Measurements from ENCODE around the gene LRRC39. TPM values are rescaled to one million over a fixed set of nuclear protein-coding genes. Genes with fewer than 3 reads are reported as not detected.
A peak's percentile ranks its signal among the peaks of the same experiment; 100 is the strongest.

LRRC39 gene
- total RNA-seq, 6 experiments from 2014 or later, result 0.10 to 0.39 (median 0.26) TPM; not detected in 2

DNA sequence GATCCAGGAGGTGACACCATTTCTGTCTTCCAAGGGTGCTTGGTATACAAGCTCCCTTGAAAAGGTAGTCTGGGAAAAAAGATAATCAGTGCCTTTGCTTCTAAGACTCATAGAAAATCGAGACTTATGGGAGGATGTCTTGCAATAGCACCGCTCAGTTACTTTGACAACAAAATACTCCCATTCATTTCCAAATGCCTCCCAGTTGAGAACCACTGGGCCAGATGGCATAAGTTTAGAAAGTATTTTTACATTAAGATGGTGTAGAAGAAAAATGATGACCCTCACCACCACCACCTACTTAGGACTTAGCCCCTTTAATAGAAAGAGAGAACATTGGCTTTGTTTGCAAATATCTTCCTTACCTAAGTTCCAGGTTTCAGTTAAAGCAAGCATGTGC, 40.5 kb downstream of the LRRC39 start:
- 94% methylated on average over 2 of the region's 2 CpGs for WGBS (ENCODE audit: insufficient coverage, low coverage, low lambda C conversion rate, missing lambda C conversion rate)
- H3K9me3 ChIP-seq, result no peaks in the 10 kb centered on the region
- peaks cover 0 to 56% (median 31%) of the 10 kb centered on the region in 4 donors for H3K36me3 ChIP-seq

DNA sequence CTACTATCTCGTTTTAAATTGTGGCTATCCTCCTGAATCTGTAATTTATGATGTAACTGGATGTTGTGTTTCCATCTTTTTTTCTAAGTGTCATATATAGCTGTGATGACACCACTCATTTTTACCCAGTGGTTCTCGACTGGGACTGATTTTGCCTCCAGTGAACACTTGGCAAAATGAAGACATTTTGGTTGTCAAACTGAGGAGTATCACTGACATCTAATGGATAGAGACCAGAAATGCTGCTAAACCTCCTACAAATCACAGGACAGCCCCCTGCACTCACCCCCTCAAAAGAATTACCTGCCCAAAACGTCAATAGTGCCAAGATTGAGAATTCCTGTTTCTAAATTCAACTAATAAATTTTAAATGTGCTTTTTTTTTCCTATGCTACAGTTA, 43.2 kb downstream of the LRRC39 start:
- Histone ChIP-seq H3K9me3 (no peaks in the 10 kb centered on the region), H3K4me3 (no peak overlapping the region), H3K27me3 (no peaks in the 10 kb centered on the region), H3K36me3 (peaks cover 0 to 35% (median 17%) of the 10 kb centered on the region in 4 donors), H3K4me1 (peaks cover 0 to 25% (median 0%) of the 10 kb centered on the region in 4 donors), H3K27ac (no peak overlapping the region)
- WGBS (ENCODE audit: insufficient coverage, low coverage, low lambda C conversion rate, missing lambda C conversion rate), result 48% methylated on average over 3 of the region's 3 CpGs
- TF ChIP-seq POLR2A (IDR thresholded peaks at IDR 0.05), result no peak
- TF ChIP-seq, protein P1, sequence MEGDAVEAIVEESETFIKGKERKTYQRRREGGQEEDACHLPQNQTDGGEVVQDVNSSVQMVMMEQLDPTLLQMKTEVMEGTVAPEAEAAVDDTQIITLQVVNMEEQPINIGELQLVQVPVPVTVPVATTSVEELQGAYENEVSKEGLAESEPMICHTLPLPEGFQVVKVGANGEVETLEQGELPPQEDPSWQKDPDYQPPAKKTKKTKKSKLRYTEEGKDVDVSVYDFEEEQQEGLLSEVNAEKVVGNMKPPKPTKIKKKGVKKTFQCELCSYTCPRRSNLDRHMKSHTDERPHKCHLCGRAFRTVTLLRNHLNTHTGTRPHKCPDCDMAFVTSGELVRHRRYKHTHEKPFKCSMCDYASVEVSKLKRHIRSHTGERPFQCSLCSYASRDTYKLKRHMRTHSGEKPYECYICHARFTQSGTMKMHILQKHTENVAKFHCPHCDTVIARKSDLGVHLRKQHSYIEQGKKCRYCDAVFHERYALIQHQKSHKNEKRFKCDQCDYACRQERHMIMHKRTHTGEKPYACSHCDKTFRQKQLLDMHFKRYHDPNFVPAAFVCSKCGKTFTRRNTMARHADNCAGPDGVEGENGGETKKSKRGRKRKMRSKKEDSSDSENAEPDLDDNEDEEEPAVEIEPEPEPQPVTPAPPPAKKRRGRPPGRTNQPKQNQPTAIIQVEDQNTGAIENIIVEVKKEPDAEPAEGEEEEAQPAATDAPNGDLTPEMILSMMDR (IDR thresholded peaks at IDR 0.05), result peak in 1 of 4 donors; percentile 10
- no peak for DNase-seq
- intact Hi-C loops (cut with DNase I), result no loop called here
- no peak for ATAC-seq

More for the DNA sequence above, 40.5 kb downstream of the LRRC39 start:
- Histone ChIP-seq H3K27ac (no peak overlapping the region), H3K27me3 (no peaks in the 10 kb centered on the region), H3K4me1 (peaks cover 0 to 8% (median 0%) of the 10 kb centered on the region in 4 donors), H3K4me3 (no peak overlapping the region)
- ATAC-seq (no peak), DNase-seq (no peak)
- no peak for TF ChIP-seq POLR2A (IDR thresholded peaks at IDR 0.05)
- TF ChIP-seq, protein P1 (IDR thresholded peaks at IDR 0.05), result no peak
- intact Hi-C loops (cut with DNase I), result no loop called here

DNA sequence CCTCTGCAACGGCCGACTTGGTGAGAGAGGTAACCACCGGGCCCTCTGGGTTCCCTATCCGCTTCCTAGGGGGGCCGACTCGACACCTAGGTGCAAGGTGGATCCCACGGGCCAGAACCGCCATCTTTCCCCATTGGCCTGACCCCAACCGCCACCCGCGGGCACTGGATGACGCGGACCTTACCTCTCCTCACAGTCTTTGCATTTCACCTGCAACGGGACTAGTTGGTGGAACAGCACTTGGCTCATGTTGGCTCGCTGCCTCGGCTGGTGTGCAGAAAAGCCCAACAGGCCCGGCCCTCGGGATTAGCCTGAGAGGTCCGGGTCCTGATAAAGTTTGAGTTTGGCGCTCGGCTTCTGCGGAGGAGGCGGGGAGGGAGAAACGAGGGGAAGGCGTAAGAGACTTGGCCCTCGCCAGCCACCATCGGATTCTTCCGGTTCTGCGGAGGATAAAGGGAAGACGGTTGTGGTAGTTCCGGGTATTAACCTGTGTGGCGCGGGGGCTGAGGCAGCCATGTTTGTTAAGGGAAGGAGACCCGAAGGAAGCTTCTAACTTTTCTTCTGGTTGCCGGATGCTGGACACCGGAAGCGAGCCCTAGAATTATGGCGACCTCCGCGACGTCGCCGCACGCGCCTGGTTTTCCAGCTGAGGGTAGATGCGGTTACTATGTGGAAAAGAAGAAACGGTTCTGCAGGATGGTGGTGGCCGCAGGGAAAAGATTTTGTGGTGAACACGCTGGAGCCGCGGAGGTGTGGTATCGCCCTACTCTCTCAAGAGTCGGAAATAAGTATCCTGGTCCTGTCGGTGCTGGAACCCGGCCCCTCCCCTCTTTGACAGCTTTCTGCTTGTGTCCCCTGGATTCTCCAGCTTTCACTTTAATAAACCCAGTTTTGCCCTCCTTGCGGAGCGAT, 45.2 kb downstream of the LRRC39 start, which contains the start of the genes SASS6 and TRMT13:
SASS6 (minus strand) TSS at position 365 of the 912 bp plus-strand sequence; CDS start at position 249, 116 bp downstream.
TRMT13 (plus strand) TSS at position 598 of the 912 bp plus-strand sequence; CDS start at position 604, 6 bp downstream.
- intact Hi-C loops (cut with DNase I), result no loop called here

DNA sequence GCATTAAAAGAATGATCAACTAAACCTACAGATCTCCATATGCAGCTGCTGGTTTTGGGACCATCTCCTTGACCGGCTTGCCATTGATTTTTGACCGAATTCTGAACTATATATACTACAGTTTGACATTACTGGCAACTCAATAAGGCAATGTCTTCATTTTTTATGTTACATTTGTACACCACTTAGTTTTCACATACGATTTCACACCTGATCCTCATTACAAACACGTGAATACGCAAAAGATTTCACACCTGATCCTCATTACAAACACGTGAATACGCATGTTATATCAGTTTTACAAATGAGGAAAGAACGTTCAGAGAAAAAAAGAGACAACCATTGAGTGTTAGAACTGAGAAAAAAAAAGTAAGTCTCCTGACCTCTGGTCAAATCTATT, 46.4 kb downstream of the LRRC39 start:
- no peaks in the 10 kb centered on the region for H3K27me3 ChIP-seq
- intact Hi-C loops (cut with DNase I), result no loop called here
- no peak overlapping the region for H3K4me3 ChIP-seq
- peaks cover 0 to 25% (median 0%) of the 10 kb centered on the region in 4 donors for H3K4me1 ChIP-seq
- H3K27ac ChIP-seq, result no peak overlapping the region
- peaks cover 0 to 4% (median 0%) of the 10 kb centered on the region in 4 donors for H3K36me3 ChIP-seq
- TF ChIP-seq, protein P1 (IDR thresholded peaks at IDR 0.05), result no peak
- no peak for TF ChIP-seq POLR2A (IDR thresholded peaks at IDR 0.05)
- 82% methylated on average over 8 of the region's 8 CpGs for WGBS (ENCODE audit: insufficient coverage, low coverage, low lambda C conversion rate, missing lambda C conversion rate)
- H3K9me3 ChIP-seq, result no peaks in the 10 kb centered on the region
- ATAC-seq, result no peak
- DNase-seq, result no peak

More for the DNA sequence above, 45.2 kb downstream of the LRRC39 start, which contains the start of the genes SASS6 and TRMT13:
- Histone ChIP-seq H3K4me3 (peak within 1 kb of the TSS; percentile 72 to 79 (median 72)), H3K27me3 (no peaks in the 10 kb centered on the region), H3K4me1 (peaks cover 0 to 25% (median 0%) of the 10 kb centered on the region in 4 donors), H3K9me3 (no peaks in the 10 kb centered on the region), H3K36me3 (peaks cover 0 to 15% (median under 1%) of the 10 kb centered on the region in 4 donors), H3K27ac (peak within 1 kb of the TSS; percentile 38 to 53 (median 51))
- DNase-seq (peak; percentile 96 to 99 (median 98)), ATAC-seq (peak; percentile 97 to 98 (median 98))
- 0% methylated on average over 44 of the region's 57 CpGs for WGBS (ENCODE audit: insufficient coverage, low coverage, low lambda C conversion rate, missing lambda C conversion rate)
- TF ChIP-seq, protein P1 (IDR thresholded peaks at IDR 0.05), result peak in 1 of 4 donors; percentile 17
- peak; percentile 36 for TF ChIP-seq POLR2A (IDR thresholded peaks at IDR 0.05)
